HG03095 (cell line): Measurements from ENCODE around the gene ZNHIT1.

Source experiments
- ATAC-seq: cut with Tn5 transposase; IDR thresholded peaks from one replicate; pipeline ENCODE4 v1.9.1; 2021; ENCODE audit warnings: moderate library complexity; ENCODE audit not compliant: unreplicated experiment

ZNHIT1 gene

GRCh38 chr7:101217388-101218235 is at the start of gene ZNHIT1, which contains the start of gene PLOD3:
ZNHIT1 (plus strand) TSS chr7:101218165; CDS start chr7:101218196, 31 bp downstream.
PLOD3 (minus strand) TSS chr7:101217581; CDS start chr7:101217274, 307 bp downstream.
- peak; percentile 63 for ATAC-seq

GRCh38 chr7:101168412-101169049 is 49.4 kb upstream of the ZNHIT1 start:
- ATAC-seq, result no peak

- ATAC-seq, result no peak
These were observed 48.7 kb upstream of the ZNHIT1 start for GRCh38 chr7:101169110-101169837.

- ATAC-seq, result no peak
These were observed 48.0 kb upstream of the ZNHIT1 start for GRCh38 chr7:101169838-101170551.

- ATAC-seq, result no peak
These were observed 47.1 kb upstream of the ZNHIT1 start for GRCh38 chr7:101170617-101171441.

- no peak for ATAC-seq
These were observed 46.5 kb upstream of the ZNHIT1 start for GRCh38 chr7:101171442-101171837.

GRCh38 chr7:101172005-101172853 is 45.7 kb upstream of the ZNHIT1 start:
- ATAC-seq, result no peak

GRCh38 chr7:101172854-101173751 is 44.9 kb upstream of the ZNHIT1 start:
- ATAC-seq, result no peak

- ATAC-seq, result no peak
These were observed 44.2 kb upstream of the ZNHIT1 start for GRCh38 chr7:101173752-101174244.

GRCh38 chr7:101174322-101174854 is 43.6 kb upstream of the ZNHIT1 start:
- ATAC-seq, result no peak

GRCh38 chr7:101175664-101176063 is 42.3 kb upstream of the ZNHIT1 start:
- no peak for ATAC-seq

- ATAC-seq, result no peak
These were observed 40.3 kb upstream of the ZNHIT1 start for GRCh38 chr7:101177644-101178043.

- no peak for ATAC-seq
These were observed 38.8 kb upstream of the ZNHIT1 start for GRCh38 chr7:101179117-101179516.

- no peak for ATAC-seq
These were observed 38.3 kb upstream of the ZNHIT1 start for GRCh38 chr7:101179713-101180112.

GRCh38 chr7:101180130-101180755 is 37.7 kb upstream of the ZNHIT1 start, which contains the start of gene NAT16:
NAT16 (minus strand) TSS chr7:101180293; CDS start chr7:101174807, 5,486 bp downstream.
- no peak for ATAC-seq

GRCh38 chr7:101185258-101185839 is 32.6 kb upstream of the ZNHIT1 start:
- no peak for ATAC-seq

GRCh38 chr7:101186194-101186593 is 31.8 kb upstream of the ZNHIT1 start:
- no peak for ATAC-seq
